Activated T-cell treated with anti-CD3 and anti-CD28 coated beads, Interleukin-2, amount 50 U/mL, for 48 hours (primary cell): ENCODE results near the gene C1GALT1.
"Not testable (repeated sequence)": the region's sequence is repeated elsewhere in the genome, so short reads cannot be mapped to it uniquely, and the experiment has no call there.

Experiments
- DNase-seq, 2 experiments: peaks; one replicate each; pipeline ENCODE4 v3.0.0-alpha.2; 2020

The C1GALT1 gene

GRCh38 chr7:7239346-7239745 lies 57.0 kb downstream of the C1GALT1 start:
- DNase-seq = no peak

- no peak for DNase-seq
Measured at GRCh38 chr7:7242899-7243298, 60.6 kb downstream of the C1GALT1 start.

DNA sequence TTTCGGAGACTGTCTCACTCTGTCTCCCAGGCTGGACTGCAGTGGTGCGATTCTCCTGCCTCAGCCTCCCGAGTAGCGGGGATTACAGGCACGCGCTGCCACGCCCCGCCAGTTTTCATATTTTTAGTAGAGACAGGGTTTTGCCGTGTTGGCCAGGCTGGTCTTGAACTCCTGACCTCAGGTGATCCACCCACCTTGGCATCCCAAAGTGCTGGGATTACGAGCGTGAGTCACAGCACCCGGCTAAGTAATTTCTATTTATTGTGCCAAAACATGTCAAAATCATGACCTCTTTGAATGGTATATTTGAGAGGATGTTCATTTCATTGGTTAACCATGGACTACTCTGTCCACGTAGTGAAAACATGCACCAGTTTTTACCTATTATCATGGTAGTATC lies 62.9 kb downstream of the C1GALT1 start:
- DNase-seq = not testable (repeated sequence)

GRCh38 chr7:7246223-7246622 lies 63.9 kb downstream of the C1GALT1 start:
- no peak for DNase-seq

- no peak for DNase-seq
Measured at GRCh38 chr7:7247658-7248057, 65.3 kb downstream of the C1GALT1 start.

GRCh38 chr7:7249814-7250213 lies 67.5 kb downstream of the C1GALT1 start:
- DNase-seq = no peak

- DNase-seq = no peak
Measured at GRCh38 chr7:7251742-7252141, 69.4 kb downstream of the C1GALT1 start.

- DNase-seq = no peak
Measured at GRCh38 chr7:7254319-7254718, 72.0 kb downstream of the C1GALT1 start.

DNA sequence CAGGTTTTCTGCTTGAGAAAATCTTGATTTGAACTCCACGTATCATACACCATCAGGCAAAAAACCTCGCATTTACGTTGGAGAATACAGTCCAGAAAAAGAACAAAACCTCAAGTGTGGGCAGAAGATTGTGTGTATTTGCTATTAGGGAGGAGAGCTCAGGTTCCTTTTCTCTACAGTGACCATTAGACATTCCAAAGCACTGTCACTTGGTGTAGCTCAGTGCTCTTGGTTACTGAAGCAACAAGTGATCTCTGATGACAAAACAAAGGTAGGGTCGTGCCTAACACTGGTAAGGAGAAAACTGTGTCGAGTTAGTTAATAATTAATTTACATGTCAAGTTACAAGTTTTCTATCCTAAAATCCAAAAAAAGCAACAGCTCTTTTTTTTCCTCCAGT lies 72.6 kb downstream of the C1GALT1 start:
- no peak for DNase-seq

- DNase-seq = no peak
Measured at GRCh38 chr7:7256731-7257274, 74.5 kb downstream of the C1GALT1 start.

DNA sequence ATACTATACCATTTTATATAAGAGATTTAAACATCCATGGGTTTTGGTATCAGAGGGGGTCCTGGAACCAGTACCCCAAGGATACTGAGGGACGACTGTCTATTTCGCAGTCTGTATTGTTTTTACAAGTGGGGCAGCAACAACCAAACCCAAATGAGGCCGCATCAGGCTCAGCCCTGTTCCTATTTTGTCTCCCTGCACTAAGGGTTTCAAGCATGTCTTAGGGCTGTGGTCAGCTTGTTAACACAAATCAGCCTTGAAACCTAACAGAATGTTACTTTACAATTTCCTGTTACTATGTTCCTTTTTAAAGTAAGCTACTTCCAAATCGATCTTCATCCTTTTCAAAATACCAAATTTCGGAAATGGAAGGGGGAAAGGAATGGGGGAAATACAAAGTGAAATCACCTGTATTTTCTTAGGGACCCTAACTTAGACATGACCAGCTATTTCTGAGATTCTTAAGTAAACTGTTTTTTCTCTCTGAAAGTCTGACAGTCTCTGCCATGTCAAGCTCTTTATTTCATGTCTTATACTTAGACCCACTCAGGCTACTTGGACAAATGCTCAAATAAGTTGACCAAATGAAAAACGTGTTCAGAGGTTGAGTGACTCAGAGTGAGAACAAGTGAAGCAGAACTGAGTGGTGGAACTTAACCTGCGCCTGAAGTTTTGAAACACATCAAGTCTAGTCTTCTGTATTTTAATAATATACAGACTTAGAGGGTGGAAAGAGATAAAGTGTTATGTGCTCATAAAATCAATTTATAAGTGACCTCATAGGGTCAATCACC lies 75.8 kb downstream of the C1GALT1 start:
- no peak for DNase-seq

DNA sequence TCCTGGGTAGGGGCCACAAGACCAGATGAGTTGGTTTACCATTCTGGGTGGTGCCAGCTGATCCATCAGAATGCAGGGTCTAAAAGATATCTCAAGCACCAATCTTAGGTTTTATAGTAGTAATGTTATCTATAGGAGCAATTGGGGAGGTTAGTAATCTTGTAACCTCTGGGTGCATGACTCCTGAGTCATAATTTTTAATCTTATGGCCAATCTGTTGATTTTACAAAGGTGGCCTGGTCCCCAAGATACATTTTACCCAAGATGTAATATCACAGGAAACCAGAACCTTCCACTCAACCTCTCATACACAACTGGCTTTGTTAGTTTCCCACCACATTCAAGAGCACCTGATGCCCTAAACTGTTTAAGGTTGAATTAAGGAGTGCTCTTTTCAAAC lies 79.5 kb downstream of the C1GALT1 start:
- DNase-seq = no peak

DNA sequence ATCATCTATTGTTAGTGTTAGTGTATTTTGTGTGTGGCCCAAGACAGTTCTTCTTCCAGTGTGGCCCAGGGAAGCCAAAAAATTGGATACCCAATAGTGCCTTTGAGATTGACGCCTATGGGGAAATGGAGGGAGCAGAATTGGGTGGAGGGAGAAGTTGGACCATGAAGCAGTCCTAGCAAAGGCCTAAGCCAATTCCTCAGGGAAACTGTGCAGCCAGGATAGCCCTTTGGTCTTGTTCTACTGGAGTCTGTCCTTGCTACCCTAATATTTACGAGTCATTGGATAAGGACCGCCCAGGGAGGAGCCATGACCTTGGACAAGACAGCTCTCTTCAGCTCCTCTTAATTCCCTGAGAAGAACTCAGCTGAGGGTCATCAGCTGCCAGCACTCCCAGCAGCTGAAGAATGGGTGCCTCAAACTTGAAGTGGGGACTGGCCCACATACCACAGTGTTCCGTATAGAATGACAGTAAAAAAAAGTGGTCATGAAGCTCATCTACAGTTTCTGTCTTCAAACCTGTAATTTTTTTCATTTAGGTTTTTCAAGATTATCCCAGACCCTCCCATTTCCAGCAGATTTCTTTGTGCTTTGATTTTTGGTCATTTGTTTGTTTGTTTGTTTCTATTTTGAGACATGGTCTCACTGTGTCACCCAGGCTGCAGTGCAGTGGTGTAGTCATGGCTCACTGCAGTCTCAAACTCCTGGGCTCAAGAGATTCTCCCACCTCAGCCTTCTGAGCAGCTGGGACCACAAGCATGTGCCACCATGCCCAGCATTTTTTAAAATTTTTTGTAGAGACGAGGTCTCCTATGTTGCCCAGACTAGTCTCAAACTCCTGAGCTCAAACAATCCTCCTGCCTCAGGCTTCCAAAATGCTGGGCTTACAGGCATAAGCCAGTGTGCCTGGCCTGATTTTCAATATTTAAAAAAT lies 81.2 kb downstream of the C1GALT1 start:
- no peak for DNase-seq

DNA sequence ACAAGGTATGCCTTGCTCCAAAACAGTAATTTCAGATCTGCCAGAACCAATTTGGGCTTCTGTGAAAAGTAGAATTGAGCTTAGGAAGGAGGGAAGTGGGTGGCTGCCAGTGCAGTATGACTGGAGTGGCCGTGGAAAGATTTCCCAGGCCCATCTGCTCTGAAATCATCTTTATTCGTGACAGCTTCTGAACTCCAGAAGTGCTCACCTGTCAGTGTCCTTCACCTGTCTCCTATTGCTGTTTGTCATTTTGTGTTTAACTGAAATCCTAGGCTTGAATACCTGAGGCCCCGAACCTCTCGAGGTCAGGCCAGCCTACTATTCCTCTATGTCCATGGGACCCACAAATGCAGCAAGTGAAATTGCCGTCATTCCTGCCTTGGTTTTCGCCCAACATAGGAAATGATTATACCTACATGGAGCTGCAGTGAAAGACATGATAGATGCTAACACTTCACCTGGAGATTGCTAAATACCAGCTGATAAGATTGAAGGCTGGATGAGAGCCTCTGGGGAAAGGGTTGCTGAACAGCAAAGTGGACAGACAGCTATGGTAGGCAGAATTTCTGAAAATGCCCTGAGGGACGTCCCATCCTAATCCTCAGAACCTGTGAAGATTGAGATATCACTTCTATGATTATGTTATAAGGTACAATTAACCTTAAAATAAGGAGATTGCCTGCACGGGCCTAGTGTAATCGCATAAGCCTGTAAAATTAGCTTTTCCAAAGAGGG lies 82.1 kb downstream of the C1GALT1 start:
- DNase-seq = no peak

DNA sequence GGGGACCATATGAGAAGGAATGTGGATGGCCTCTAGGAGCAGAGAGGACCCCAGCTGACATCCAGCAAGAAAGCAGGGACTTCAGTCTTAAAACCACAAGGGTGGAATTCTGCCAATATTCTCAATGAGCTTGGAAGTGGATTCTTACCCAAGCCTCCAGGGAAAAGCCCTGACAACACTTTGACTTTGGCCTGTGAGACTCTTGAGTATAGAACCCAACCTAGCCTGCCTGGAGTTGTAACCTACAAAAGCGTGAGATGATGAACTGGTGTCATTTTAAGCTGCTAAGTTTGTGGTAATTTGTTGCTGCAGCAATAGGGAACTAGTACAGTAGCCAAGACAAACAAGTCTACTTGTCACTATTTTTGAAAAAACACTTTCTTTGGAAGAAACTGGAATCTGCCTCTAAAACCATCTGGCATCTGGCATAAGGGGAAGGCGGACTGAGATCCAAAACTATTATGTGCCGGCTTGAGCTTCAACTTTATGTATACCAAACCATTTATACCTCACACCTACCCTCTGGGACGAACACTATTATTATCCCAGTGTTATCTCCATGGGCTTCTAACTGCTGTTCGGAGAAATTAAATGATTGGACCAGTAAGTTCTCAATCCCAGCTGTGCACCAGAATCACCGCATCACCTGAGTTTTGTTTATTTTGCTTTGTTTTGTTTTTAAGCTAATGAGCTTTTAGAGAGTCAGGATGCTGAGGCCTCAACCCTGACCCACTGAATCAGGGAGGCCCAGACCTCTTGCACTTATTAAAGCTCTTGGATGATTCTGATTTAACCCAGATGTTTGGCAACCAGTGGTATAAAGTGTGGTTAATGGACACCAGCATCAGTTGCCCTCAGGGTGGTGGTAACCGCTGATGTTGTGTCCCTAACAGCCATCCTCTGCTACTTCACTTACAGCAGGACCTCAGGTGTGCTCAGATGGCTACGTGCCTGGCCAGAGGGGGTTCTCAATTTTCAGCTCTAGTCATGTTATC lies 83.0 kb downstream of the C1GALT1 start:
- DNase-seq = no peak

GRCh38 chr7:7266257-7266881 lies 84.0 kb downstream of the C1GALT1 start:
- no peak for DNase-seq

DNA sequence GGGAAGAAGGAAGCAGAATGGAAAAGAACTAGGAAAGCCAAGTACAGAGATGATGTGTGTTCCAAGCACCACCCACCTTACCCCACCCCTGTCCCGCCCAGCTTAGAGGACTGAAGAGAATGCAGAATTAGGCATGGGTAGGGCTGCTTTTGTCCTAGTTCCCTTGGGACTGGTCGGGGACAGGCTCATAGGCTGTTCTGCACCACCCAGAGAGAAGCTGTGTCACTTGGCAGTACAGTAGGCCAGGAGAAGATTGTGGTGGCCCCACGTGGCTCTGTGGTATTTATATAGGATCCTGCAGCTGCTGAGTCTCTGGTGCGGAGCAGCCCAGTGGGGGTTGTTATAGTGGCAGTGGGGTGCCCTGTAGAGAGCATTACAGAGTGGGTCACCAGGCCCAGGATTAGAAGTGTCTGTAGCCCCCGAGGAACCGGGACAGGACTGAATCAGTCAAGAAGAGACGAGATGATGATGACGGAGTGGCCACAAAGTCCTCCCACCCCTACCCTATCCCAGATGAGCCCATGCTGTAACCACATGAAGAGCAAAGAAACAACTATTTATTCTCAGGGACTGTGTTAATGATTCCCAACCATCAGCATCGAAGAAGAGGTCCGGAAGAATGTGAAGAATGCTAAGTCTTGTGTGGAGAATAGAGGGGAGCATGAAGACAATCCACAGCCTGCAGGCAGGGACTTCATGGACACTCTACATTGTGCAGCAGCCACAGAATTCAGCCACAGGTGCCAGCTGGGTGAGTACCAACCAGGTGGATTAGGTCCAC lies 88.9 kb downstream of the C1GALT1 start:
- DNase-seq = no peak

DNA sequence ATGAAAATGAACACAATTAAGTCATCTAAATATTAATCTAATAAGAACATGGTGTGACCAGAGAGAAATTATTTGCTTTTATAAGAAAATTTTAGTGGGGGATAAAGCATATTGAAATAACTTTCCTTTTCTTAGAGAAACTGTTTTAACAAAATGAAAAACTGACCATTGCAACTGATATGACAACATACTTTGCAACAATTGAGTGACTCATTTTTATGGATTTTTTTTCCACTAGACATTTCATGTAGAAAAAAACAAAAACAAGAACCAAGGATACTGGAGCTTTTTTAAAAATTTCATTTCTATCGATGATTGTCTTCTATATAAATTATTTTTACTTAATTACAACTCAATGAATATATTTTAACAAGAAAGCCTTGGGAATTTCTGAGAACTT lies 90.0 kb downstream of the C1GALT1 start:
- DNase-seq = no peak

DNA sequence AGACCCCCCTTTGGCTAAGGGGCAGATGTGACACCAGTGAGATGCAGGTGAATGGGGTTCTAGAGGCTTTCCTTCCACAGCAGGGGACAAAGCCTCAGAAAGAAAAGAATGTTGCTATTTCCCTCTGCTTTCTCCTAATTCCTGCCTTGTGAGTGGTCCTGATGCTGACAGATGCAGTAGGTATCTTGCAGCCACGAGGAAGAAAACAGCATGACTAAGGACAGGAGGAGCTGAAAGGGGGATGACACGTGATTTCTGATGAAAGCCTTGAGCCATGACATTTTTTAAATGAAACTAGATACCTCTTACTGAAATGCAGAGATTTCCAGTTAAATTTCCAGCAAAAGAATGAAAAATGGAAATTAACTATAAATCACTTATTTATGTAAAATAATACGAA lies 92.4 kb downstream of the C1GALT1 start:
- DNase-seq = no peak

GRCh38 chr7:7276161-7276560 lies 93.8 kb downstream of the C1GALT1 start:
- DNase-seq = no peak
